Embryonic facial prominence (tissue), 1 donor: ENCODE data around the gene TFB2M.
"Not testable (repeated sequence)": the region's sequence is repeated elsewhere in the genome, so short reads cannot be mapped to it uniquely, and the experiment has no call there.

Experiments
- DNase-seq: peaks from one replicate; pipeline ENCODE4 v3.0.0-alpha.2; 2016; ENCODE audit errors: extremely low spot score

TFB2M gene, protein sequence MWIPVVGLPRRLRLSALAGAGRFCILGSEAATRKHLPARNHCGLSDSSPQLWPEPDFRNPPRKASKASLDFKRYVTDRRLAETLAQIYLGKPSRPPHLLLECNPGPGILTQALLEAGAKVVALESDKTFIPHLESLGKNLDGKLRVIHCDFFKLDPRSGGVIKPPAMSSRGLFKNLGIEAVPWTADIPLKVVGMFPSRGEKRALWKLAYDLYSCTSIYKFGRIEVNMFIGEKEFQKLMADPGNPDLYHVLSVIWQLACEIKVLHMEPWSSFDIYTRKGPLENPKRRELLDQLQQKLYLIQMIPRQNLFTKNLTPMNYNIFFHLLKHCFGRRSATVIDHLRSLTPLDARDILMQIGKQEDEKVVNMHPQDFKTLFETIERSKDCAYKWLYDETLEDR

GRCh38 chr1:246566128-246566812, at the start of gene TFB2M, which contains the start of gene CNST:
Gene TFB2M (minus strand): TSS chr1:246566261. CDS start chr1:246566138, 123 bp downstream.
Gene CNST (plus strand): TSS chr1:246566456. CDS start chr1:246591563, 25,107 bp downstream.
- peak; percentile 92 for DNase-seq

DNA sequence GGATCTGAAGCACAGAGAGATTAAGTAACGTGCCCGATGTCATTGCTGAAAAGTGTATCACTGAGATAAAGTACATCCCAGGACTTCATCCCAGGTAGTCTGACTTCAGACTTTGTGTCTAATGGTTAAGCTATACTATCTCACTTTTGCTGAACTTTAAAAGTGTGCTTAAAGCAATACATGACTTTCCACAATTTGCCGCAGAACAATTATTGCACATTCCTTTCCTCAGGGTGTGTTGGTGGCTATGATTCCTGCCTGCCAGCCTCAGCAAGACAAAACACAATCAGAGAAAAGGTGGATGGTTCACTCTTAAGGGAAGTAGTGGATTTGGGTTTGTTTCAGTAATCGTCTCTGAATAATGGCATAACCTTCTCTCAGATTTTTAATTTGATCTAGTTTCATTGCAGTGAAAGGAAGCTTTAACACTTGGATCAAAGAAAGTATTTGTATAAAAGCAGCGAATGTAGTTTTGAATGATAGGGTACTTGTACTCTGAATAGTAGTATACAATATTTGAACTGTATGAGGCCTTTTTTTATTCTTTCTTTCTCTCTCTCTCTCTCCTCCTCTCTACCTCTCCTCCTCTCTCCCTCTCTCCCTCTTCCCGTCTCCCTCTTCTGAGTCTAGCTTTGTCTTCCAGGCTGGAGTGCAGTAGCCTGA, 47.2 kb upstream of the TFB2M start:
- DNase-seq: no peak

- no peak for DNase-seq
Measured at GRCh38 chr1:246609632-246610031, 43.6 kb upstream of the TFB2M start.

GRCh38 chr1:246608616-246609376, 42.7 kb upstream of the TFB2M start:
- DNase-seq: no peak

- no peak for DNase-seq
Measured at GRCh38 chr1:246607462-246607861, 41.4 kb upstream of the TFB2M start.

GRCh38 chr1:246605231-246605630, 39.2 kb upstream of the TFB2M start:
- not testable (repeated sequence) for DNase-seq

- DNase-seq: no peak
Measured at GRCh38 chr1:246602194-246602593, 36.1 kb upstream of the TFB2M start.

- no peak for DNase-seq
Measured at GRCh38 chr1:246600579-246600978, 34.5 kb upstream of the TFB2M start.

DNA sequence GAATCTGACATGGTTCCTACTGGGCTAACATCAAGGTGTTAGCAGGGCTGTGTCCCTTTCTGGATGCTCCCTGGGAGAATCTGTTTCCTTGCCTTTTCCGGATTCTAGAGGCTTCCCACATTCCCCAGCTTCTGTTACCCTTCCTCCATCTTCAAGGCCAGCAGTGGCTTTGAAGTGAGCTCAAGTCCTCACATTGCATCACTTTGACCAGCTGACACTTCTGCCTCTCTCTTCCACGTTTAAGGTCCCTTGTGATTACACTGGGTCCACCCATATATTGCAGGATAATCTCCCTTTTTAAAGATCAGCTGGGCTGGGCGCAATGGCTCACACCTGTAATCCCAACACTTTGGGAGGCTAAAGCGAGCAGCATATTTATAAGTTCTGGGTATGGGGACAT, 33.3 kb upstream of the TFB2M start:
- no peak for DNase-seq

DNA sequence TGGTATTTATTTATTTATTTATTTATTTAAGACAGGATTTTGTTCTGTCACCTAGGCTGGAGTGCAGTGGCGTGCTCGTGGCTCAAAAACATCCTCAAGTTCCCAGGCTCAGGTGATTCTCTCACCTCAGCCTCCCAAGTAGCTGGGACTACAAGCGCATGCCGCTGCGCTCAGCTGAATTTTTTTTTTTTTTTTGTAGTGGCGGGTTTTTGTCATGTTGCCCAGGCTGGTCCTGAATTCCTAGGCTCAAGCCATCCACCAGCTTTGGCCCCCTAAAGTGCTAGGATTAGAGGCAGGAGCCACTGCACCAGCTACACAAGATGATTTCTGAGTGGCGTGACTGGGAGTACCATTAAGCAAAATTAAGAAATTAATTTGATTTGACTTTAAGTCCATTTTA, 31.9 kb upstream of the TFB2M start:
- DNase-seq: no peak

DNA sequence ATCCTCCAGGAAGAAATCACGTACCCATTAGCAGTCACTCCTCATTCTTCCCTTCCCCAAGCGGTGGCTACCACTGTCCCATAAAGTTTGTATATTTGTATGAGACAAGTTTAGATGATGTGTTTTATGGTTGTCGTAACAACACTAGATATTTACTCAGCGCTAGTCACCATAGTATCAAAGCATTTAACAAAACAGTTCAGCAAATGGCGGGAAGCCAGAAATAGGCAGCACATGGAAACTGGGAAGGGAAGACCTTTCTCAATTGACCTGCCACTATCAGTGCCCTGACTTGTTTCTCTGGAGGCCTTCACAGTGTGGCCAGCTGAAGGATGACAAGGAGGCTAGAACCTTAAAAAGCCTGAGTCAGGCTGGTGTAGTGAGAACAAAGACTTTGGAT, 31.3 kb upstream of the TFB2M start:
- no peak for DNase-seq

DNA sequence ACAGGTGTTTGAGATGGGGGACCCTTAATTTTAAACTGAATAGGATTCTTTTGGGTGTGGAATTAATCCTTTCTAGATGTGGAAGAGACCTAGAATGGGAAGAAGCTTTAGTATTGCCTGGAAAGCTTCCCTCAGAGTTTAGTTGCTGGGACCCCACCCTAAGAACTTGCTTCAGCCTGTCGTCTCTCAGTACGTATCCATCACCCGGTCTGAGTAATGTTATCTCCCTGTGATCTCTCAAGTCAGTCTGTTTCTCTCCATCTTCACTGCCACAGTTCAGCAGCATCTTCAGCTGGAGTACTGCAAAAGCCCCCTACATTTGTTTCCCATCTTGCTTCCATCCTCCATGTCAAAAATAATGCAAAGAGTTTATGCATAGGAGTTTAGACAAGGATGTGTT, 29.1 kb upstream of the TFB2M start:
- no peak for DNase-seq

DNA sequence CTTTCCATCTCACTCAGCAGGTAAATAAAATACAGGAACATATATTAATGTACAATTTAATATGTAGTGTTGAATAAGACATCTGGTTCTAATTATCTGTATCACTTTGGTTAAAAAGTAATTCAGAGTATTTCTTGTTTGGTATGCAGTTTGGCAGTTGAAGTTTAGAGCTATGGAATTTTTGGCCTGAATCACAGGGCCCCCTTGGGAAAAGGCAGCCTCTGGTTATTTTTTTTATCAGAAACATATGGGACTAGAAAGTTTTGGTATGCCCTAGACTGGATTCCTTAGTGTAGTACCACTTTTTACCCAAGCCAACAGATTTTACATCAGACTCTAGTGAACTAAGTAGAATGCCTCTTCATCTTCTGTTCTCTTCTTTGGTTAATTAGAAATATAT, 26.6 kb upstream of the TFB2M start:
- DNase-seq: no peak

- no peak for DNase-seq
Measured at GRCh38 chr1:246591958-246592357, 25.9 kb upstream of the TFB2M start.

DNA sequence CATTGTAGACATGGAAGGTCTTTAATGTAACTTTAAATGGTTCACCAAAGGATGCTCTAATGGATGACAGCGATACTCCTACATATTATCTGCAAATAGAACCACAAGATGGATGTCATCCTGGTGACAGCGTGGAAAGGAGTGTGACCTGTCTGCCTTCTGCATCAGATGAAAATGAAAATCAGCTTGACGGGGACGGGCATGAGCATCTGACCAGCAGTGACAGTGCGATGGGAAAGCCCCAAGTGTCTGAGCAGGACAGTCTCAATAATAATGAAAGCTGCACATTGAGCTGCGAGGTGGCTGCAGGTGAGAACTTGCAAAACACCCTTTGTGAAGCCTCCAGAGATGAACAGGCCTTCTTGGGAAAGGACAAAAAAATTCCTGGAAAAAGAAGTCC, 25.4 kb upstream of the TFB2M start:
- DNase-seq: no peak

DNA sequence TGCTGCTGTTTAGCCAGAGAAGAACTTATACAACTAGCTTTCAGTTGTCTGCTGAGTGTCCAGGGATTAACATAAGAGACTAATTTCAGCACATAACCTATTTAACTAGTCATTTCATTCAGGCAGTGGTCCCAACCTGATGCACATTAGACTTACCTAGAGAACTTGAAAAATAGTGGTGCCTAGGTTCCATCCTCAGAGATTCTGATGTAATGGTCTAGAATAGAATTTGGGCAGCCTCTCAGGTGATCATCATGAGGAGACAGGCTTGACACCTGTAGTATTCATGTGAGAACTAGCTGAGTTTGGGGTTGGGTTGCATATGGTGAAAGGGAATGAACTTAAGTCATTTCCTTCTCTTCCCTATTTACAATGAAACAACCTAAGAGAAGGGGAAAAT, 25.0 kb upstream of the TFB2M start:
- DNase-seq: no peak

DNA sequence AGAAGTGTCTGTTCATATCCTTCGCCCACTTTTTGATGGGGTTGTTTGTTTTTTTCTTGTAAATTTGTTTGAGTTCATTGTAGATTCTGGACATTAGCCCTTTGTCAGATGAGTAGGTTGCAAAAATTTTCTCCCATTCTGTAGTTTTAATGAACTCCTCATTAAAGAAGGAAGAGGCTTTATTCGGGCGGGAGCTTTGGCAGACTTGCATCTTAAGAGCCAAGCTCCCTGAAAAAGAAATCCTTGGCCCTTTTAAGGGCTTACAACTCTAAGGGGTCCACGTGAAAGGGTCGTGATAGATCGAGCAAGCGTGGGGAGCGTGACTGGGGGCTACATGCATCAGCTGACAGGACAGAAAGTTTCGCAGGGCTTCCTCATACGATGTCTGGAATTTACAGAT, 23.9 kb upstream of the TFB2M start:
- DNase-seq: not testable (repeated sequence)

GRCh38 chr1:246588159-246588721, 22.2 kb upstream of the TFB2M start:
- no peak for DNase-seq

DNA sequence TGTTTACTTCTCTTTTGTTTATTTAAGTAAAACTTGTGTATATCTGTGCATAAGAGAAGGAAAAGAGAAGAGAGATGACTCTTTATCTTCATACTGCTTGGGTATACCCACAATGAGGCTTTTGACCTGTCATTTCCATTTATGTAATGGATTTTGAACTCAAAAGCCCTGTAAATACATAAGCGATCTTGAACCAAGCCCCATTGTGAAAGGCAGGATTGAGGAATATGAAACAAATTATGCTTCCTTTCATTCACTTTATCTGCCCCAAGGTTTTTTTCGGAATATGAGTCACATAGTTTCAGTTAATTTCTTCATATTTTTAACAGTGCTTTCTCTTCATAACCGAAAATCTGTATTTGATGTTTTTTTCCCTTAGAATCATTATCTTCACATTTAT, 21.5 kb upstream of the TFB2M start:
- DNase-seq: no peak

DNA sequence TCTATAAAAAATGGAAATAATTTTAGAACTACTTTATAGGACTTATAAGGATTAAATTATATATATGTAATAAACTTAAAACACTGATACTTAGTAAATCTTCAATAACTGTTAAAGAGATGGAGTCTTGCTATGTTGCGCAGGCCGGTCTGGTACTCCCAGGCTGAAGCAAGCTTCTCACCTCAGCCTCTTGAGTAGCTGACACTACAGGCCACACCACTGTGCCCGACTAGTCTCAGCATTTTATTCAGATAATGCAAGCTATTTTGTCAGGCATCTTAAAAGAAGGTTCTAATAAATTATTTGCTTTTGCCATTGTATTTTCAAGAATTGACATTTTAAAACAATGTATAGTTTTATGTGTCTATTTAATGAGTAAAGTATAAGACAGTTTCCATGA, 21.0 kb upstream of the TFB2M start:
- DNase-seq: no peak

- DNase-seq: no peak
Measured at GRCh38 chr1:246583448-246584185, 17.6 kb upstream of the TFB2M start.
